CD4-positive, alpha-beta T cell treated with Interleukin-4 for 4 hours (primary cell): ENCODE results near the gene RICTOR.
A peak's percentile ranks its signal among the peaks of the same experiment; 100 is the strongest.

Experiments used
- DNase-seq: peaks from one replicate; pipeline ENCODE4 v3.0.0-alpha.2; 2020

Gene RICTOR

GRCh38 chr5:39074017-39074814 lies at the start of gene RICTOR:
RICTOR (minus strand) TSS chr5:39074399; CDS start chr5:39074377, 22 bp downstream.
- peak; percentile 90 for DNase-seq

- no peak for DNase-seq
Measured at GRCh38 chr5:39121922-39122321, 47.7 kb upstream of the RICTOR start.

- DNase-seq, result no peak
Measured at GRCh38 chr5:39121315-39121714, 47.1 kb upstream of the RICTOR start.

GRCh38 chr5:39120052-39120420 lies 45.8 kb upstream of the RICTOR start:
- DNase-seq, result no peak

- DNase-seq, result no peak
Measured at GRCh38 chr5:39119404-39120051, 45.3 kb upstream of the RICTOR start.

GRCh38 chr5:39118638-39119037 lies 44.4 kb upstream of the RICTOR start:
- DNase-seq, result no peak

- DNase-seq, result no peak
Measured at GRCh38 chr5:39117401-39117800, 43.2 kb upstream of the RICTOR start.

GRCh38 chr5:39116344-39117170 lies 42.4 kb upstream of the RICTOR start:
- DNase-seq, result no peak

GRCh38 chr5:39115644-39116343 lies 41.6 kb upstream of the RICTOR start:
- DNase-seq, result no peak

GRCh38 chr5:39114155-39114554 lies 40.0 kb upstream of the RICTOR start:
- no peak for DNase-seq

- DNase-seq, result no peak
Measured at GRCh38 chr5:39113354-39113953, 39.3 kb upstream of the RICTOR start.

GRCh38 chr5:39109606-39110005 lies 35.4 kb upstream of the RICTOR start:
- no peak for DNase-seq

- no peak for DNase-seq
Measured at GRCh38 chr5:39108987-39109386, 34.8 kb upstream of the RICTOR start.

GRCh38 chr5:39107350-39107749 lies 33.2 kb upstream of the RICTOR start:
- no peak for DNase-seq

GRCh38 chr5:39106322-39106721 lies 32.1 kb upstream of the RICTOR start:
- DNase-seq, result no peak

- no peak for DNase-seq
Measured at GRCh38 chr5:39104221-39104620, 30.0 kb upstream of the RICTOR start.

GRCh38 chr5:39102684-39103155 lies 28.5 kb upstream of the RICTOR start:
- no peak for DNase-seq

- no peak for DNase-seq
Measured at GRCh38 chr5:39100851-39101396, 26.7 kb upstream of the RICTOR start.

GRCh38 chr5:39100301-39100850 lies 26.2 kb upstream of the RICTOR start:
- DNase-seq, result no peak

GRCh38 chr5:39099831-39100230 lies 25.6 kb upstream of the RICTOR start:
- no peak for DNase-seq

GRCh38 chr5:39093352-39093751 lies 19.2 kb upstream of the RICTOR start:
- no peak for DNase-seq
